H1 (cell line): Measurements from ENCODE around the gene ZNF611. TPM values are rescaled to one million over a fixed set of nuclear protein-coding genes. Genes with fewer than 3 reads are reported as not detected.

ENCODE experiments used
- polyA plus RNA-seq, 7 experiments: library from polyadenylated mRNA; depleted of rRNA in 3 of 7; stranded (reverse) in 5 of 7; unstranded in 2 of 7; fragments of >200 nt in 5 of 7; fragments of 200-250 nt in 2 of 7; gene quantifications; 1 replicate in 5 of 7; 2 replicates in 1 of 7; 4 replicates in 1 of 7; pipeline versions ENCODE4 v1.2.1 to v1.2.3, GENCODE V29; 2011 to 2013; ENCODE audit warnings: missing spikeins in 2 of 7, mixed read lengths in 2 of 7
- total RNA-seq: library from RNA; stranded (reverse); fragmentation: NEBNext Ultra II Directional; extraction: Animal tissue kit (Norgen Biotek cat#: 25700); gene quantifications from 2 replicates; pipeline ENCODE4 v1.2.1, GENCODE V29; 2021
- TF ChIP-seq, protein P1 (sequence below): IDR thresholded peaks from 2 replicates; pipeline ENCODE4 v1.6.1; 2012; ENCODE audit warnings: low read length, inconsistent platforms

The ZNF611 gene
- total and polyA plus RNA-seq, 2 of the 8 experiments (the other 6 are each of a cell fraction or from before 2014, with no cell fraction given): 1.9 to 19.0 TPM

DNA sequence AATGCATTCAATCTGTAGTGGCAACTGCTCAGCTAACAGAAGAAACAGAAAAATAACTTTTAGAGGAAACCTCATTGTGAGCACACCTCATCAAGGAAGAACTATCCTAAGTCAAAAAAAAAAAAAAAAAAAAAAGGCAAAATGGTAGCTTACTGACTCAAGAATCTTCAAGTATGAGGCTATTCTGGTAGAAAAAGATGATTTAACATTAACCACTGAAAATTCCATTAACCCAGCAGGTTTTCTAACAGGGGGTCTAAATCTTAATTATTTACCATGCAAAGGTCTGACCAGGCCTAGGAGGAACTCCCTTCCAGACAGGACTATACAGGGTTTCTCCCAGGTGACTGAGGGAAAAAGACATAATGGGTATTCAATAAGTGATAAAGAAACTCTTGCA, 68.3 kb downstream of the ZNF611 start (continued):
- TF ChIP-seq, protein P1, sequence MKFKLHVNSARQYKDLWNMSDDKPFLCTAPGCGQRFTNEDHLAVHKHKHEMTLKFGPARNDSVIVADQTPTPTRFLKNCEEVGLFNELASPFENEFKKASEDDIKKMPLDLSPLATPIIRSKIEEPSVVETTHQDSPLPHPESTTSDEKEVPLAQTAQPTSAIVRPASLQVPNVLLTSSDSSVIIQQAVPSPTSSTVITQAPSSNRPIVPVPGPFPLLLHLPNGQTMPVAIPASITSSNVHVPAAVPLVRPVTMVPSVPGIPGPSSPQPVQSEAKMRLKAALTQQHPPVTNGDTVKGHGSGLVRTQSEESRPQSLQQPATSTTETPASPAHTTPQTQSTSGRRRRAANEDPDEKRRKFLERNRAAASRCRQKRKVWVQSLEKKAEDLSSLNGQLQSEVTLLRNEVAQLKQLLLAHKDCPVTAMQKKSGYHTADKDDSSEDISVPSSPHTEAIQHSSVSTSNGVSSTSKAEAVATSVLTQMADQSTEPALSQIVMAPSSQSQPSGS: no peak
